ENCODE measurements around the gene TMEM238L. TPM values are rescaled to one million over a fixed set of nuclear protein-coding genes. Genes with fewer than 3 reads are reported as not detected.

Gene TMEM238L
- total RNA-seq, 1 experiment from 2014 or later = not detected

GRCh38 chr17:10797476-10798328, 6.2 kb downstream of the TMEM238L start:
- Histone ChIP-seq H3K4me2 (ENCODE audit: insufficient read depth, insufficient read length, low read length) (no peak overlapping the region), H2BK5ac (ENCODE audit: insufficient read length, low read length) (no peak overlapping the region), H3K18ac (ENCODE audit: insufficient read length, low read depth, low read length) (no peak overlapping the region), H3K14ac (ENCODE audit: insufficient read depth, low read length) (no peak overlapping the region), H2BK15ac (ENCODE audit: low read depth, low read length) (no peak overlapping the region), H4K91ac (ENCODE audit: insufficient read length, low read depth, low read length) (no peak overlapping the region), H3K9me3 (ENCODE audit: control insufficient read depth, low read depth, low read length) (no peaks in the 10 kb centered on the region), H3K79me2 (ENCODE audit: insufficient read depth, low read length) (no peaks in the 10 kb centered on the region), H3K4me1 (ENCODE audit: insufficient read depth, low read length) (peaks cover 3% of the 10 kb centered on the region; the same call in 1 of the 2 replicates), H3K4ac (ENCODE audit: low read depth, low read length) (no peak overlapping the region), H3K9ac (ENCODE audit: extremely low read depth, insufficient read length, low read length) (no peak overlapping the region), H2BK12ac (ENCODE audit: insufficient read length, low read depth, low read length) (no peak overlapping the region), H3K23ac (ENCODE audit: insufficient read length, low read depth, low read length) (no peak overlapping the region), H2AK5ac (ENCODE audit: insufficient read length, low read length) (no peak overlapping the region), H2AFZ (ENCODE audit: low read length) (no peak overlapping the region), H4K5ac (ENCODE audit: insufficient read length, low read depth, low read length) (no peak overlapping the region), H2BK20ac (ENCODE audit: low read depth, low read length, poor library complexity, severe bottlenecking) (no peak overlapping the region), H4K20me1 (ENCODE audit: control insufficient read depth, insufficient read depth, insufficient read length) (no peaks in the 10 kb centered on the region), H3K27ac (ENCODE audit: insufficient read length, low read depth, low read length) (no peak overlapping the region), H2BK120ac (ENCODE audit: low read depth, low read length, poor library complexity, severe bottlenecking) (no peak overlapping the region), H3K79me1 (ENCODE audit: insufficient read depth, low read depth, low read length, poor library complexity, severe bottlenecking) (no peaks in the 10 kb centered on the region), H3T11ph (ENCODE audit: low read length) (no peak overlapping the region), H3K56ac (ENCODE audit: insufficient read length, low read depth, low read length) (no peak overlapping the region), H4K8ac (replicated peaks; ENCODE audit: insufficient read length, low read depth, low read length) (no peak overlapping the region), H3K23me2 (ENCODE audit: insufficient read length, low read depth, low read length, poor library complexity, severe bottlenecking) (no peaks in the 10 kb centered on the region), H3K27me3 (ENCODE audit: insufficient read depth, low read length) (no peaks in the 10 kb centered on the region)
- Mint-ChIP-seq H3K9me3 (no peaks in the 10 kb centered on the region), H3K4me1 (no peaks in the 10 kb centered on the region; a peak in 1 of 4 replicates), H3K27me3 (ENCODE audit: low read depth) (no peaks in the 10 kb centered on the region), H3K27ac (no peak overlapping the region), H3K36me3 (ENCODE audit: insufficient read depth in 1 of 3, low read depth in 3 of 3) (no peaks in the 10 kb centered on the region), H3K4me3 (no peak overlapping the region)
- no peak for DNase-seq
- TF ChIP-seq, protein P1, sequence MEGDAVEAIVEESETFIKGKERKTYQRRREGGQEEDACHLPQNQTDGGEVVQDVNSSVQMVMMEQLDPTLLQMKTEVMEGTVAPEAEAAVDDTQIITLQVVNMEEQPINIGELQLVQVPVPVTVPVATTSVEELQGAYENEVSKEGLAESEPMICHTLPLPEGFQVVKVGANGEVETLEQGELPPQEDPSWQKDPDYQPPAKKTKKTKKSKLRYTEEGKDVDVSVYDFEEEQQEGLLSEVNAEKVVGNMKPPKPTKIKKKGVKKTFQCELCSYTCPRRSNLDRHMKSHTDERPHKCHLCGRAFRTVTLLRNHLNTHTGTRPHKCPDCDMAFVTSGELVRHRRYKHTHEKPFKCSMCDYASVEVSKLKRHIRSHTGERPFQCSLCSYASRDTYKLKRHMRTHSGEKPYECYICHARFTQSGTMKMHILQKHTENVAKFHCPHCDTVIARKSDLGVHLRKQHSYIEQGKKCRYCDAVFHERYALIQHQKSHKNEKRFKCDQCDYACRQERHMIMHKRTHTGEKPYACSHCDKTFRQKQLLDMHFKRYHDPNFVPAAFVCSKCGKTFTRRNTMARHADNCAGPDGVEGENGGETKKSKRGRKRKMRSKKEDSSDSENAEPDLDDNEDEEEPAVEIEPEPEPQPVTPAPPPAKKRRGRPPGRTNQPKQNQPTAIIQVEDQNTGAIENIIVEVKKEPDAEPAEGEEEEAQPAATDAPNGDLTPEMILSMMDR (conservative IDR thresholded peaks at IDR 0.05) = no peak
- no CpG with 5 or more reads among the region's 11 CpGs for WGBS (ENCODE audit: extremely low coverage, insufficient read length, low lambda C conversion rate)

Measured in H9 (cell line).